ENCODE results near the gene CLEC9A.
"Not testable (repeated sequence)": the region's sequence is repeated elsewhere in the genome, so short reads cannot be mapped to it uniquely, and the experiment has no call there.

DNA sequence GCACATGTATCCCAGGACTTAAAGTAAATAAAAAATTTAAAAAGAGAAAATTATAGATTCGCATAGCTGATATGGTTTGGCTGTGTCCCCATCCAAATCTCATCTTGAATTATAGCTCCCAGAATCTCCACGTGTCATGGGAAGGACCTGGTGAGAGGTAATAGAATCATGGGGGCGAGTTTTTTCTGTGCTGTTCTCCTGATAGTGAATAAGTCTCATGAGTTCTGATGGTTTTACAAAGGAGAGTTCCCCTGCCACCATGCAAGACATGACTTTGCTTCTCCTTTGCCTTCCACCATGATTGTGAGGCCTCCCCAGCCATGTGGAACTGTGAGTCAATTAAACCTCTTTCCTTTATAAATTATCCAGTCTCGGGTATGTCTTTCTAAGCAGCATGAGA, 3.8 kb upstream of the CLEC9A start:
- not testable (repeated sequence) for TF ChIP-seq FOXM1 (IDR thresholded peaks at IDR 0.05; ENCODE audit: borderline replicate concordance); SP1 (IDR thresholded peaks at IDR 0.05); NFRKB (IDR thresholded peaks at IDR 0.05); FOXA1 (IDR thresholded peaks at IDR 0.05)

All from HEK293T (cell line).